Medulla oblongata (tissue), 1 donor: ENCODE data around the gene RAD21L1.

Experiments used
- DNase-seq: peaks from one replicate; pipeline ENCODE4 v3.0.0-alpha.2; 2015; ENCODE audit errors: extremely low spot score

The RAD21L1 gene

GRCh38 chr20:1295276-1295930 lies 69.6 kb downstream of the RAD21L1 start:
- DNase-seq, result no peak

- no peak for DNase-seq
Observed at GRCh38 chr20:1296117-1296610, 70.3 kb downstream of the RAD21L1 start.

GRCh38 chr20:1296922-1297321 lies 71.1 kb downstream of the RAD21L1 start:
- DNase-seq, result no peak

GRCh38 chr20:1297486-1297885 lies 71.6 kb downstream of the RAD21L1 start:
- no peak for DNase-seq

- no peak for DNase-seq
Observed at GRCh38 chr20:1298166-1298565, 72.3 kb downstream of the RAD21L1 start.

GRCh38 chr20:1298888-1299511 lies 73.2 kb downstream of the RAD21L1 start:
- no peak for DNase-seq

- no peak for DNase-seq
Observed at GRCh38 chr20:1299522-1299921, 73.7 kb downstream of the RAD21L1 start.

GRCh38 chr20:1300083-1300840 lies 74.4 kb downstream of the RAD21L1 start:
- DNase-seq, result no peak

- no peak for DNase-seq
Observed at GRCh38 chr20:1301031-1301529, 75.2 kb downstream of the RAD21L1 start.

GRCh38 chr20:1302685-1303541 lies 77.1 kb downstream of the RAD21L1 start:
- no peak for DNase-seq

GRCh38 chr20:1304710-1305515 lies 79.1 kb downstream of the RAD21L1 start:
- DNase-seq, result no peak
